Activated naive CD4-positive, alpha-beta T cell treated with anti-CD3 and anti-CD28 coated beads, Interleukin-2, amount 50 U/mL, for 16 hours (primary cell): ENCODE measurements around the gene HHEX.

Experiments used
- DNase-seq: peaks from one replicate; pipeline ENCODE4 v3.0.0-alpha.2; 2020

Gene HHEX

DNA sequence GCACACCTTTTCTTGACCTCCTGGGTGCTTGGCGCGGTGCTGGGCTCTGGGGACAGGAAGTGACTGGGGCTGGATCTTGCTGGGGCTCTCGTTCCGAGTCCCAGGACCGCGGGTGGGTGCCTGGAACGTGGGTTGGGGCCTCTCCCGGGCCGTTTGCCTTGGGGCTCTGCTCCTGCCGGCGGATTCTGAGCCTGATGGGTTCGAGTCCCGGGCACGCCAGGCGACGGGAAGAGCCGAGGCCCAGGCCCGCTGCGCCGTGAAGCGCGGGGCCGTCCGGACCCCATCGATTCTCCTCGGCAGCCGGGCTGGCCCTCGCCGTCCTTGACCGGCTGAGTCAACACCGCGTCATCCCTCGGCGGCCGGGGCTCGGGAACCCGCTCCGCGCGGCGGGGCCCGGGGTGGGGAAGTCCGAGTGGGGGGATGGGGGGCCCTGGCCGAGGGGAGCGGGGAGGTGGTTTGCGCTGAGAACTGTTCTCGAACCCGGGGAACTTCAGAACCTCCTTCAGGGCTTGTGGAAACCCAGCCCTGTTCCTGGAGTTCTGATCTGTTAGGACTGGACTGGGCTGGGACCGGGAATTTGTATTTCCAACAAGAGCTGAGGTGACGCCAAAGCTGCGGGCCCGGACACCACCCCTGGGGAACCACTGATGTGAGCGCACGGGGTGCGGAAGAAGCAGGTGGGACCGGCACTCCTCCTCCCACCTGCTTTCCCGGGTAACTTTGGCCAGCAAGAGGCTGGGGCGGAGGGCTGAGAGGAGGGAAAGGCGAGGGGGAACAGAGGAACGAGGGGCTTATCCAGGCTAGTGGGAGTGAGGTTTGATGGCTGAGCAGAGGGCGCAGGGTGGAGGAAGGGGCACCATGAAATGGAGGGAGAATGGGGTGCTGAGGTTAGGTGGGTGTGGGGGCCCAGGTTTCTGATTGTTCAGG is 6.2 kb downstream of the HHEX start:
- no peak for DNase-seq

DNA sequence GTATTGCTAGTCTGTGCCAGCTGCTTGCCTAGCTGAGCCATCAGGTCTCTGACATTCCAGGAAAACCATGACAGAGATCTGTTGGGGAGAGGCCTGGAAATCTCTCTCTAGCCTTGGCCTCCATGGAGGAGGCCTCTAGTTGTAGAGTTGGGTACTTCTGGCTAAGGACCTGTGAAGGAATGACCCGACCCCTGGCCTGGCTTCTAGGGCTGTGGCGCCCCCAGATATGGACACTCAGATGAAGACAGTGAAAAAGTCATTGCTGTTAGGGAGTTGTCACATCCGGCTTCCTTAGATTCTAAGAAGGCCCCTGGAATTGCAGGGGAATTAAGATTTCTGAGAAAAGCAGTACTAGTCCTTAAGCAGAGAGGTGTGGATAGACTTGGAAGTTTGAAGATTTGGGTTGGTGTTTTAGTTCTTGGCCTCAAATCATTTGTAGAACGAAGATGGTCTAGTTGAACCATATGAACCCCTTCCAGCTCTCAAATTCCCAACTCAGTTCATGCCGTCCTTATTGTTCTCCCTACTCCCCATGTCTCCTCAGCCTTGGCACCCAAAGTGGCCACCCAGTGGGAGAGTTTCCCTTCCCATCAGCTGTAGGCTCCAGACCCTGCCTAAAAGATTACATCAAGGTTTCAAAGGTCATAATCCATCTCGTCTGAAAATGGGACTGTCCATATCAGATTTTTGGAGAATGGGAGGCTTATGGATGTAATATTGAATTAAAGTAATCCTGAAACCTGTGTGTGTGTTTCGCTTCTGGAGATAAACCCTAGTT is 7.0 kb downstream of the HHEX start:
- no peak for DNase-seq

DNA sequence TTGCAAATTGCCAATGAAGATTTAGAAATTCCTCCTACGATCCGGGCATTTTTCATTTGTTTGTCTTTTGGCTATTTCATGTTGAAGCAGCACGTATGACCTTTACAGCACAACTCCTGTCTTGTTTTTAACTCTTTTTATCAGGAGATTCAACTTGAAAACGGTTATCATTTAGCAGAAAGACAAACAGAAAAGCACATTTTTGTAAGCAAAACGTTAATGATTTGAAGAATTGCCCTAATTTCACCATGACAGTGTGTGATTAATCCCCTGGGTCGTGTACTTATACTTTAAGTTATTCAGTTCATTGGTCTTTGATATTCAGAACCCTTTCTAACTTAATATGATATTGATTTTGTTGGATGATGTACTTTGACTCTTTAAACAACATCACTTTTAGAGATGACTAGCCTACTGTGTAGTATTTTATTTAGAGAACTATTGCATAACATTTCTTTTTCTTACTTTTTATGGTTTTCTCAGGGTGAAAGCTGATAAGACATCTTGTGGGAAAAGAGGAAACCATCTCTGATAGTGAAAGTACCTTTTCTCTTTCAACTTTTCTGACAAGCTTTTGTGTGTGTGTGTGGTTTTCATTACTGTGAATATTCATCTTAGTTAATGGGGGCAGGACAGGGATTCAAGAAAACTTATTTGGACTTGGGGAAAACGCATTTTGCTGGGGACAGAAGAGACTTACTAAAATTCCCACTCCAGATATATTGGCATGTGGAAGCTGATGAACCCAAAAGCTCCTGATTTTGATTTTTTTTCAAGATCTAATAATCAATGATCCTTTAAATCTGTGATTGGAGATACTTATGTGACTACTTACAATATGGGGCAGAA is 8.1 kb downstream of the HHEX start:
- no peak for DNase-seq

DNA sequence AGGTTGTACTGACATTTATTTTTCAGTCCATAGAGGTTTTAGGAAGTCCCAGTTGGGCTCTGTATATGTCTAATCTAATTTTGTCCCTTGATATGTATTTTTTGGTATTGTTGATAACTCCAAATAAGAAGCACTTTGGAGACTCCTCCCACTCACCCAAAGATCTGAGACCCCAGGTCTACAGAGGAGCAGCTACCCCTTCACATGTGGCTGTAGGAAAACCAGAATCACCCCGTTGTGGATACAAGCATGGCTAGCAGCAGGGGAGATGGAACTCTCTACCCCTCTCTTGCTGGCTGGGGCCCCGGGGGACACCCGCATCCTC is 9.4 kb downstream of the HHEX start:
- DNase-seq, result no peak

DNA sequence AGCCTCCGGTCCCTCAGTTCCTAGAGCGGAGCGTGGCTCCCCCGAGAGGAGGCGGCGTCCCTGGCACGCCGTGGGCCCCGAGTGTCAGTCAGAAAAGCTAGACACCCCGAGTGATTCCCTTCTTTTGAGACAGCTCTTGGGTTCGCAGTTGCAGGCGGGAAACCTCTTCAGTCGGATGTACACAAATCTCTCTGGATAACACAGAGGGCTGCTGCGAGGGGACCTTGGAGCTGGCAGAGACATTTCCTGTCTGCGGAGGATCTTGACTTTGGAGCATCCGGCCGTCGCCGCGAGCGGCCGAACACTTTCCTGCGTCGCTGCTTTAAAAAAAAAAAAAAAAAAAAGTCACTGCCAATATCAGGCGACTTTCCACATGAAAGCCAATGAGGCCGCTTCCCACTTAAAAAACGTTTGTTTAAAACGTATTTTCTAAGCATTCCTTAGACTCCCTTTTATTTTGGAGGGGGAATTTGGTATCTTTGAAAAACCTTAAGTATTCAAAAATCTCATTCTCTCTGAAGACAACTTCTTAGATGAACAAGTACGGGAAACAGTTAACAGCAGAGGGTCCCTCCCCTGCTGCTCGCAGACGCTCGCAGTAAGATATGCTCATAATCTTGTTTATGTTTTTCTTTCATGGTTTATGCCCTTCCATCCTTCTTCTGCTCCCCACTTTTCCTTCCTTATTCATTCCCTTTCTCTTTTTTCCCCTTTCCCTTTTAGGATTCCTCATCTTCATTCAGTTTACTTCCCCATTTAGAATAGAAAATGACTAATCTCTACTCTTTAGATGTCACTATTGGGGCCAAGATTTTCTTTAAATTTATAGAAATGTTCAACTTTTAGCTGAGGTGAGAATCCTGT is 10.0 kb downstream of the HHEX start:
- no peak for DNase-seq

DNA sequence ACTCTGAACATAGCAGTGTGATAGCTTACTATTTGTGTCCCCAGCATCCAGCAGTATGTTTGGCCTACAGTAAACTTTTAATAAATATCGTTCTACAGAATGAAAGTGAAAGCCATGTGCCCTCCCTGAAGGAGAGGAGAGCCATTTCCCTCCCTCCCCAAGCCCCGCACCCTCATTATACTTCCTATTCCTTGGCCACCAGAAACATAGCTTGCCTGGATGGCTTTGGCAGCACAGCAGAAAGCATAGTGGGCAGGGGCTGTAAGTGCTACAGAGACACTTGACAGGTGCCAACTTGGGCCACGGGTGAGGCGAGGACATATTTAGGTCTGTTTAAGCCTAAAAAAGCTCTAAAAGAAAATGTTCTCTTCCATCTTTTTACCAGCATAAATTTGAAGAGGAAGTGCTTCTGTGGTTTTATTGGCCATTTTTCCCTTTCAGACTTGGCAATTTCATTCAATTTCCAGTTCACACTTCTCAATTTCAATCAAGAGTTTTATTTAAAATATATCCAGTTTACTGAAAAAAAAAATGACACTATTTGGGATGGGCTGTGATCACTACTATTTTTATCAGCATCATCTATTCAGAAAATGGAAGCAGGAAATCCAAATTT is 12.7 kb downstream of the HHEX start:
- DNase-seq, result no peak

DNA sequence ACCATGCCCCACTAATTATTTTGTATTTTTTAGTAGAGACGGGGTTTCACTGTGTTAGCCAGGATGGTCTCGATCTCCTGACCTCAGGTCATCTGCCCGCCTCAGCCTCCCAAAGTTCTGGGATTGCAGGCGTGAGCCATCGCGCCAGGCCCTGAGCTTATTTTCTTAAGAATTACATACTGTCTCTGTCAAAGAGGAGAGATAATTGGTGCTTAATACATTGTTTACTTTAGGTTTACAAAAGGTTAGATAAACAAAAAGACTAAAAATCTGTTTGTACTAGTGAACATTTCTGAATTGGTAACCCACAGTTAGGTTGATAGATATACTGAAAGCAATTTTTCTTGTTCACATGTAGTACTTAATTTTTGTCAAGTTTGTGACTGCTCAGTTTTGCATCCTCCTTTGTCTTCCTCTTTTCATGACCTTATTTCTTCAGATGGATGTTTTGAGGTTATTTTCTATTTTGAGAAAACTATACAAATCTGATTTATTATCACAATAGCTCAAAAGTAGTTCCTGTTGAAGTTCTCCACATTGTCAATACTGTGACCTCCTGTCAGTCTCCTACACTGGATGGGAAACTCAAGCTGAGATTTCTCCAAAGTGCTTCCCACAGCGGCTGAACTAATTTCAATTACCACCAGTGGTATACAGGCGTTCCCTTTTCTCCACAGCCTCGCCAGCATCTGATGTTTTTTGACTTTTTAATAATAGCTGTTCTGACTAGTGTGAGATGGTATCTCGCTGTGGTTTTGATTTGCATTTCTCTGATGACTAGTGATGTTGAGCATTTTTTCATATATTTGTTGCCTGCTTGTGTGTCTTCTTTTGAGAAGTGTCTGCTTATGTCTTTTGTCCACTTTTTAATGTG is 22.5 kb downstream of the HHEX start:
- DNase-seq, result no peak

DNA sequence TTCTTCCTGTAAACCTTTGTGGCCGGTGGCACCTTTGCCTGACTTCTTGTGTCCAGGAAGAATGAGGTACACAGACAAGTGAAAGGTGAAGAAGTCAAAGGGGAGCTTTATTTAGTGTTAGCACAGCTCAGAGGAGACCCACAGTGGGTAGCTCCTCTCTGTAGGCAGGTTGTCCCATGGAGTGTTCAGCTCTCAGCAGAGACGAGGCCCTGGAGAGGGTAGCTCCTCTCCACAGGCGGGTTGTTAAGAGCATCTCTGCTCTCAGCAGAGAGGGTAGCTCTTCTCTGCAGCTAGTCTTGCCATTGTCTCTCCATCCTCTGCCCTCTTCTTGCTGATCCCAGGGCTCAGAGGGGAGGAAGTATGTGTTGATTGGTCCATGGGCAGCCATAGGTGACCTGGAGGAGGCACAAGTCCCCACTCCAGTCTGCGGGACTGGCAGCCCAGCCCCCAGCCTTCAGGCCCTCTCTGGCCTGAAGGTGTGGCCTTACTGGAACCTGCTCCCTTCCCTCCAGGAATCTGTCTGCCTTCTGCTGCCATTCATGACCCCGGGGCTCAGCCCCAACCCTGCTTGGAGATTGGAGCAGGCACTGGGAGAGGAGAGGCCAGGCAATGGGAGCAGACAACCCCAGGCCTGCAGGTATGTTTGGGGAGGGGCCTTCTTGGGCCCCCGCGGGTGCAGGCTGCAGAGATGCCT is 24.5 kb downstream of the HHEX start:
- DNase-seq, result no peak

DNA sequence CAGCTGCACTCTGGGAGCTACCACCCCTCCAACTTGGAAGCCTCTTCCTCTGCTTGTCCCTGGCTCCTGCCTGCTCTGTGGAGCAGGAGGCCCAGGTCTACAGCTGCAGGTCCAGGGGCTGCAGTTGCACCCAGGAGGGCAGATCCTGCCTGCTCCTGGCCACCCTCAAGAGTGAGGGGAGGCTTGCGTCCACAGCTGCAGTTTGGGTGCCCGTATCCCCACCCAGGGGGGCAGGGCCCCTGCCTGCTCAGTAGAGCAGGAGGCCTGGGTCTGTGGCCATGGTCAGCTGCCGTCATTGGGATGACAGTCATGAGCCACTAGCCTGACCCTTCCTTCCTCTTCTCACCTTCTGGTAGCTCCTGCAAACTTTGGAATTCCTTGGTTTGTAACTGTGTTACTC is 25.1 kb downstream of the HHEX start:
- DNase-seq, result no peak

DNA sequence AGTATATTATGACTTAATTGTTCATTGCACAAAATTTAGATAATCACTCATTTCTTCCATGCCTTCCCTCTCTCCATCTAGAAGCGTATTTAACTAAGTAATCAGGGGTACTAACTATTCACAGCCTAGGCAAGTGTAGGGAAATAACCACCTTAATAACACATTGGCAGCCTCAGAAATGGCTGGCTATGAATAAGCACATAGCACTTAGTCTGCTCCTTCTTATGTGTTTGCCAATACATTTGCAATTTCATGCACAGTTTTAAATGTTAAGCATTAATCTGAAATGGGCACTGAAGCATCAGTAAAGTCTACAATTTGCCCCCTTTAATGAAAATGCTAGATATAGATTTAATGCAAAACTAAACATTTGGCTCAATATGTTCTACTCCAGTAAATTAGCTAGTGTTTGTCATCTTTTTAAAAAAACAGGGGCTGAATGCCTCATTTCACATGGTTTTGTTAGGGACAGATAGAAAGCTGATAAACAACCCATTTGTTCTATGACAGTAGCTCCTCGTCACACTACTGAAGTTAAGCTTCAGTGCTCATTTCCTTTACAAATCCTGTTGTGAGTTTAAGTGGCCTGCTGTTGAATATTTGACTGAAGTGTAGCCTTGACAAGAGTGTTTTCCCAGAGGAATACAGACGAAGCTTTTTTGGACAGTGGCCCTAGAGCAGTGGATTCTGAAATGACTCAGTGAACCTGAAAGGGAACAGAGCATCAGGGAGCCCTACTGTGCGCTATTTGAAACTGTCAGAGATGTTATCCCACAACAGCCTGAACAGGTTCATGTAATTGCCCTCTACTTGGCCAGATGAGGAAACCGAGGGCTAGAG is 30.5 kb downstream of the HHEX start:
- DNase-seq, result no peak

DNA sequence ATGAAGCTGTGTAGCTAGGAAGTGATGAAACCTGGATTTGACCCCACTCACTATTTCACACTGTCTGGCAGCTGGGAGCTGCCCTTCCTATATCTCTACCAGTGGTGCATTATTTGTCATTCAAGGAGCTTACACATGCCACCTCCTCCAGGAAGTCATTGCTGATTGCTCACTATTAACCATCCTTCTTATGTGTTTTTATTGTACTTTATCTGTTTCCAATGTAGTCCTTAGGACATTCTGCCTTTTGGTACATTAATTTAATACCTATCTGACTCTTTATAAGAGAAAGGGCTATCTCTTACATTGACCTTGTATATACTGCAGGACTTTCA is 31.0 kb downstream of the HHEX start:
- no peak for DNase-seq

DNA sequence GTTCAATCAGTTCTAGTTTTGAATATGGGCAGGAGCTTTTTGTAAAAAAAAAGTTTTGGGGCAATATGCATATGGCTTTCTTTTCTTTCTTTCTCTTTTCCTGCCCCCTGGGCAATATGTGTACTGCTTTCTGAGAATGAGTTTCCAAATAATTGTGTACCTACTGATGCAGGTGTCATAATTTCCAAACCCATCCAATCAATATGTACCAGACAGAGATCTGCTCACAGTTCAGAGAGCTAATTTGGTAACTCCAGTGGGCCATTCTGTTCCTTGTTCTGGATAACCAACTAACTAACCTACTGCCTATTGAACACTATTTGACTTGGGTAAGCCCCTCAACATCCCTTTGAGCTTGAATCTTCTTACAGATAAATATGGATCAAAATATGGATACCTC is 32.6 kb downstream of the HHEX start:
- no peak for DNase-seq

DNA sequence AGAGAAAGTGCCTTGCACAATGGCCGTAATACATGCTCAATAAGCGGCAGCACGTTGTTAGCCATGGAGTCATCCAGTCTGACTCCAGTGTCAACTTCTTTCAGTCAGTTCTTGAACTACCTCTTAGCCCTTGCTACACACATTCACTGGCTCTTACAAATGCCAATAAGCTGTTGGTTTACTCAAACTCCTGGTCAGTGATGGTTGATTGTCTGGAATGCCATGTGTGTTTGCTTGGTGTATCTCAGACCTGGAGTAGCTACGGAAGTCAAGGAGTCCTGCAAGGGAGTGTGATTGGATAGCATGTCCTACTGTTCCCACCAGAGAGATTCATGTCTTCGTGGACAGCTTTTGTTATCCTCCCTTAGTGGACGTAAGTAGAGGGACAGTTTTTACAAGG is 37.4 kb downstream of the HHEX start:
- DNase-seq, result no peak

DNA sequence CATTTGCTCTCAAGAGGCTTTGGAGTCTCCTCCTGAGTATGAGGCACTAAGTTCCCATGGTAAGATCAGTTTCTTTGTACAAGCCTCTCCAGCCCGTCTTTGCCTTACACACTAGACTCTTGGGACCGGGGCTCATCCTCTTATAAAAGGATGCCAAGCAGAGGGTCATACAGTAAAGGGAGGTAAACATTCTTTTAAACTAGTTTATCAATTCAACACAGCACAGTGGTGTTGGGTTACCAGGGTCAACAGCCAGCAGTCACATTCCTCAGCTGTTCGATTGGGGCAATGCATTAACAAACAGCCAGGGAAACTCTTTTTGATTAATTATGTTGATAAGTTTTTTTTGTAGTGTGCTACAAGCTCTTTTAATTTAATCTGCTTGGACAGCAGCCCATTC is 37.8 kb downstream of the HHEX start:
- no peak for DNase-seq

DNA sequence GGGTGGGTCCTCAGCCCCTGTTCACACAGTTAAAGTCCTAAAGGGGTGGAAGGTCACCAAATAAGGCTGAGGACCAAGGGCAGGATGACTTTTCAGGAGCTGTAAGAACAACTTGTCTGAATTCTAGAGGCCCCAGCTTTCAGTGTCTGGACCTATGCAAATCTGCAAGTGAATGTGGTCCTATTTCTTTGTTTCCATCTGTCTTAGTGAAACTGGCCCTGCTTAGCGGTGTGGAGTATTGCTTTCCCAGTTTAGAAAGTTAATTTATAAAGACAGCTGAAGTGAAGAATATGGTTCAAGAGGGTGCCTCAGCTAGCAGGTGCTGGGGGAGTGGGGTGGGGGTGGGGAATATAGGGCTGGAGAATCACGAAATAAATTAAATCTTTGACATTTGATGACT is 40.1 kb downstream of the HHEX start:
- no peak for DNase-seq

DNA sequence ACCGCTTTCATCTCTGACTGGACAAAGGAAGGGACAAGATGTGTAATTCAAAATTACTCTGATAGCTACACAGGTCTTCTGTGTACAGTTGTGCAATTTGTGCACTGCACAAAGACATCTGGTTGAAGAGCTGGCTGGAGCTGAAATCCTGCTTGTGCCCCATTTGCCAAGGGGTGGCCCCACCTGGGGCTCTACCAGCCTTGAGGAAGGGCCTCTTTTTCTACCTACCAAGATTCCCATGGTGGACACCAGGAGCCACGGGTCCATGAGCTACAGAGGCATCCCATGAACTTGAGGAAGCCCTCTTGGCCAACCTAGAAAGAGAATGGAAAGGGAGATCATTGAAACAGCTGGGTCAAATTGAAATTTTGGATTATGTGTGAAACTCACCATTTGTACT is 43.2 kb downstream of the HHEX start:
- DNase-seq, result no peak

DNA sequence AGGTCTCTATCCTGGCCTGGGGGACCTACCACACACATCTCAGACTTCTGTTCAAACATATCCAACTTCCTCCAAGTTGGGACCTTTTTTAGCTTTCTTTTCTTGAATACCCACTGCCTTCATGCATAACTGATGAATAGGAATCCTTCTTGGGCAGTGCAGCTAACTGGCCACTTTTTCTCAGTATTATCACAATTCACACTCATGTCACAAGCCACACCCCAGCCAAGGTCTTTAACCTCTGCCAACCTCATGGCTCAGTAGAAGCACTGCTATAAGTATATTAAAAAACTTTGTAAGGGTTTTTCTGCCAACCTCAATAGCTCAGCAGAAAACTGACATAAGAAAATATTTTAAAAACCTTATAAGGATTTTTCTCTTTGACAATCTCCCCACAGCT is 44.5 kb downstream of the HHEX start:
- DNase-seq, result no peak

DNA sequence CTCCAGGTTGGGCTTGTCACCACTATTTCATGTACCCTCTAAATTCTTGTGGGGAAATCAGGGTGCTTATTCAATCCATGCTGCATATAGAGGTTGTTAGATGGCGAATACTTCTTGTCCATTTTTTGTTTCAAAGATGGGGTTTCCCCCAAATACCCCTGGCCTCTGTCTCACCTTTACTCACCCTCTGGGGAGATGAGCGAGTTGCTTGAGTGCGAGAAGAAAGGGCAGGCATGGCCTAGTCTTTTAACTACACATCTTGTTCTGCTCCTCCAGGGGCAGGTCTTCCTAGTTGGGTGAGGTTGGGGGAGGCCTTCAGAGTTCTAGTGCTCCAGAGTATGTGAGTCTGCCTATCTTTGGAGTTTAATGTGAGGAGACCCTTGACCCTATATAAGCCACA is 46.2 kb downstream of the HHEX start:
- DNase-seq, result no peak

DNA sequence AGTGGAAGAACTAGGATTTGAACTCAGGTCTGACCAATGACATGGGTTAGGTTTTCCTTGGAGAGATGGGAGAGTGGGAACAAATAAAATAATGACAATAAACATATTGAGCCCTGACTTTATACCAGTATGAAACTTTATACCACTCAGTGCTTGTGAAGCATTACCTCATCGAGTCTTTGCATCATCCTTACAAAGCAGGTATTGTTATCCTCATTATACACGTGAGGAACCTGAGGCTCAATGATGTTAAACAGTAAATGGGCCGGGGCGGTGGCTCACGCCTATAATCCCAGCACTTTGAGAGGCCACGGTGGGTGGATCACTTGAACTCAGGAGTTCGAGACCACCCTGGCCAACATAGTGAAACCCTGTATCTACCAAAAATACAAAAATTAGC is 47.7 kb downstream of the HHEX start:
- DNase-seq, result no peak

DNA sequence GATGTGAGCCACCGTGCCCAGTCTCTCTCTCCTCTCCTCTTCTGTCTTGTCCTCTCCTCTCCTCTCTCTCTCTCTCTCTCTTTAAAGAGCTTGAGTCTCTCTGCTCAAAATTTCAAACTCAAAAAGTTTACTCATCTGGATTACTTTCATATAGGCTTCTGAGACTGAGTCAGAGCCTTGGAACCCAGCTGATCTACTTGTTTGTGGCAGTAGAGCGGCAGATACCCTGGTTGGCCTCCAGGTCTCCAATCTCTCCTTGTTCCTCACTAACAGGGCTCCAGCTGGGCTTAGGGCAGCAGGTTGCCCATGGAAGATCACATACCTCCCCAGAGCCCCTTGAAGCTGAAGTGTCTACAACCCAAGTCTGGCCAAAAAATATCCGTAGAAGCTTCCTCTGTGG is 51.0 kb downstream of the HHEX start:
- no peak for DNase-seq
